Hematopoietic multipotent progenitor cell (in vitro differentiated cells): ENCODE results near the gene PFN1. TPM values are rescaled to one million over a fixed set of nuclear protein-coding genes. Genes with fewer than 3 reads are reported as not detected.
A peak's percentile ranks its signal among the peaks of the same experiment; 100 is the strongest.
"Not testable (repeated sequence)": the region's sequence is repeated elsewhere in the genome, so short reads cannot be mapped to it uniquely, and the experiment has no call there.

Experiments used
- DNase-seq, 3 donors: peaks; one replicate each; pipeline ENCODE4 v3.0.0-alpha.2; 2011 to 2015; ENCODE audit warnings: low read depth in 2 of 3, low spot score in 2 of 3
- total RNA-seq: library from RNA; depleted of rRNA; stranded (reverse); fragments of >200 nt; gene quantifications from one replicate; pipeline ENCODE4 v1.2.3, GENCODE V29; 2012

The PFN1 gene
- total RNA-seq, 1 donor, result 429 TPM

DNA sequence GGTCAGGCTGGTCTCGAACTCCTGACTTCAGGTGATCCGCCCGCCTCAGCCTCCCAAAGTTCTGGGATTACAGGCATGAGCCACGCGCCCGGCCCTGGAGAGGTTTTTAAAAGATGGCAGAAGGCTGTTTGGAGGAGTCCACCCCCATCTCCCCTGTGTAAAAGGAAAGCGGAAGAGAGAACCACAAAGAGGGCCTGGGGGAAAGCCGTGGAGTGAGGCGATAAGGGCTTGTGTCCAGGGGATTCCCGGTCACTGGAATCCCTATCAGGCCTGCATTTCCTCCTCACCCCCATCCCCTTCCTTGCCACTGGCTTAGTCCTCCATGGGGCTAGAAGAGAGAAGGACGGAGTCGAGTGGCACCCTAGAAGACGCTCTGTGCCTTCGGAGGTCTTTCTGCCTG, 16.4 kb downstream of the PFN1 start, which contains the start of gene GP1BA:
Gene GP1BA, plus strand, starts transcription at position 315 of the 400 bp plus-strand sequence. CDS start 328 bp downstream, outside the sequence.
- peak in 2 of 3 donors; percentile 41 to 57 for DNase-seq

DNA sequence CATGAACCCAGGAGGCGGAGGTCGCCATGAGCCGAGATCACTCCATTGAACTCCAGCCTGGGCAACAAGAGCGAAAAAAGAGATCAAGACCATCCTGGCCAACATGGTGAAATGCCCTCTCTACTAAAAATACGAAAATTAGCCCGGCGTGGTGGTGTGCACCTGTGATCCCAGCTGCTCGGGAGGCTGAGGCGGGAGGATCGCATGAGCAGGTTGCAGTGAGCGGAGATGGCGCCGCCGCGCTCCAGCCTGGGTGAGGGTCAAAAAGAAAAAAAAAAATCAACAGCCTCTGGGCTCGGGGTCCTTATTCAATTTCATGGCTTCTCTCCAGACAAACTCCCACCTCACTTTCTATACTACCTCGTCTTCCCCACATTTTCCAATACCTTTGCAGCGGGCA, 19.4 kb downstream of the PFN1 start:
- DNase-seq, result no peak

DNA sequence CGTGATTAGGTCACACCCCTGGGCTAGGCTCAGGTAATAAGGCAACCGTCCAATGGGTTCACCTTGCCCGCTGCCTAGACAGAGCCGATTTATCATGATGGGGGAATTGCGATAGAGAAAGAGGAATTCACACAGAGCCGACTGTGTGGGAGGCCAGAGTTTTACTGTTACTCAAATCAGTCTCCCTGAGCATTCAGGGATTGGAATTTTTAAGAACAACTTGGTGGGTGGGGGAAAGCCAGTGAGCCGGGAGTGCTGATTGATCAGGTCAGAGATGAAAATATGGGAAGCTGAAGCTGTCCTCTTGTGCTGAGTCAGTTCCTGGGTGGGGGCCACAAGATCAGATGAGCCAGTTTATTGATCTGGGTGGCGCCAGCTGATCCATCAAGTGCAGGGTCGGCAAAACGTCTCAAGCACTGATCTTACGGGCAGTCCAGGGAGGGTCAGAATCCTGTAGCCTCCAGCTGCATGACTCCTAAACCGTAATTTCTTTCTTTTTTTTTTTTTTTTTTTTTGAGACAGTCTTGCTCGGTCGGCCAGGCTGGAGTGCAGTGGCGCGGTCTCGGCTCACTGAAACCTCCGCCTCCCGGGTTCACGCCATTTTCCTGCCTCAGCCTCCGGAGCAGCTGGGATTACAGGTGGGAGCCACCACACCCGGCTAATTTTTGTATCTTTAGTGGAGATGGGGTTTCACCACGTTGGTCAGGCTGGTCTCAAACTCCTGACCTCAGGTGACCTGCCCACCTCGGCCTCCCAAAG, 21.6 kb downstream of the PFN1 start:
- not testable (repeated sequence) for DNase-seq

DNA sequence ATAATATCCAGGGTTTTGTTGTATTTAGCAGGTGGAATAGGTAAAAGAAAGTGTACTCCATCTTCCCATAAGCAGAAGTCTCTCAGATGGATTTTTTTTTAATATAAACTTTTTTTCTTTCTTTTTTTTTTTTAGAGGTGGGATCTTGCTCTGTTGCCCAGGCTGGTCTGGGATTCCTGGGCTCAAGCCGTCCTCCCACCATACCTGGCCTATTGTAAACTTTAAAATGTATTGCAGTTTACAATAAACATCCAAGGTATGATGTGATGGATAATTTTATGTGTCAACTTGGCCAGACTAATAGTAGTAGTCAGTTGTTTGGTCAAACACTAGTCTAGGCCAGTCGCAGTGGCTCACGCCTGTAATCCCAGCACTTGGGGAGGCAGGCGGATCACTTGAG, 27.0 kb downstream of the PFN1 start:
- DNase-seq, result no peak

DNA sequence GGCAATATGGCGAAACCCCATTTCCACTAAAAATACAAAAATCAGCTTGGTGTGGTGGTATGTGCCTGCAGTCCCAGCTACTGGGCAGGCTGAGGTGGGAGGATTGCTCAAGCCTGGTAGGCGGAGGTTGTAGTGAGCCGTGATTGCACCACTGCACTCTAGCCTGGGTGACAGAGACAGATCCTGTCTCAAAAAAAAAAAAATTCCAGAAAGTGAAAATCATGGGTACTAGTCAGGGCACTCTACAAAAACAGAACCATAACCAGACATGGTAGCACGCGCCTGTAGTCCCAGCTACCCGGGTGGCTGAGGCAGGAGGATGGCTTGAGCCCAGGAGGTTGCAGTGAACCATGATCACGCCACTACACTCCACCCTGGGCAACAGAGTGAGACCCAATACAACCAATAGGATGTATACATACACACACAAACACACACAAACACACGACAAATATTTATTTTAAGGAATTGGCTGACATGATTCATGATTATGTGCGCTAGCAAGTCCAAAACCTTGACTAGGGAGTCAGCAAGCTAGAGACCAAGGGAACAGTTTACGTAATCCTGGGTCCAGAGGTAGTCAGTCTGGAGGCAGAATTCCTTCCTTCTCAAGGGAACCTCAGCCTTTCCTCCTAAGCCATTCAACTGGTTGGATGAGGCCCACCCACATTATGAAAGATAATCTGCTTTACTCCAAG, 27.8 kb downstream of the PFN1 start:
- no peak for DNase-seq

DNA sequence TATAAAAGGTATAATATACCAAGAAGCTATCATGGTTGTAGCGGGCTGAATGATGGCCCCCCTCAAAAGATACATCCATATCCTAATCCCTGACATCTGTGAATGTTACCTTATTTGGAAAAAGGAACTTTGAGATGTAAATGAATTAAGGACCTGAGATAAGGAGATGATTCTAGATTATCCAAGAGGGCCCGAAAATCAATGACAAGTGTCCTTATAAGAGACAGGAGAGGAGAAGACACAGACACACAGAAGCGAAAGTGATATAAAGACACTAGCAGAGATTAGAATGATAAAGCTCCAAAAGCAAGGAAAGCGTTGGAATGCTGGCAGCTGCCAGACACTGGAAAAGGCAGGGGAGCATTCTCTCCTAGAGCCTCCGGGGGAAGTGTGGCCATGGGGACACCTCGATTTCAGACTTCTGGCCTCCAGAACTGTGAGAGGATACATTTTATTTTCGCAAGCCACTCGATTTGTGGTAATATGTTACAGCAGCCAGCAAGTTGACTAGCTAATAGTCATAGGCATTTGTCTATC, 28.8 kb downstream of the PFN1 start:
- no peak for DNase-seq

DNA sequence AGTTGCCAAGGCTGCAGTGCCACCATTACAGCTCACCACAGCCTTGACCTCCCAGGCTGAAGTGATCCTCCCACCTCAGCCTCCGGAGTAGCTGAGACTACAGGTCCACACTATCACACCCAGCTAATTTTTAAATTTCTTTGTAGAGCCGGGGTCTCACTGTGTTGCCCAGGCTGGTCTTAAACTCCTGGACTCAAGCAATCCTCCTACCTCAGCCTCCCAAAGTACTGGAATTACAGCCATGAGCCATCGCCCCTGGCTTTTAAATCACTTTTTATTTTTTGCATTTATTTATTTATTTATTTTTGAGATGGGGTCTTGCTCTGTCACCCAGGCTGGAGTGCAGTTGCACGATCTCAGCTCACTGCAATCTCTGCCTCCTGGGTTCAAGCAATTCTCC, 33.8 kb downstream of the PFN1 start:
- not testable (repeated sequence) for DNase-seq

DNA sequence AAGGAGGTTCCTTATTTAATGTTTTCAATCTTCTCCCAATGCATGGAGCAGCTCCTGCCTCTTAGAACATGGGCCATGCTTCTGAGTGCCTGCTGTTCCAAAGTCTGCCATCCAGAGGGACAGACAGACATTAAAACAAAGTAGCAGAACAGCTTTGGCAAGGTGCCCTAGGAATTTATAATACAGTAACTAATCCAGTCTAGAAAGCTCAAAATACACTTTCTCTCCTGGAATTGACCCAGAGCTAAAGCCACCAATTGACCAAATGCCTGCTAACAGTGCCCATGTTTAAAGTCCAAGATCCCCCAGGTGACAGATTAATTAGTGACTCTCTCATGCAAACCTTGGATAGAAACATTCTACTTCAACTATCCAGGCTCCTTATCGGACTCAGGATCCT, 34.3 kb downstream of the PFN1 start:
- no peak for DNase-seq

DNA sequence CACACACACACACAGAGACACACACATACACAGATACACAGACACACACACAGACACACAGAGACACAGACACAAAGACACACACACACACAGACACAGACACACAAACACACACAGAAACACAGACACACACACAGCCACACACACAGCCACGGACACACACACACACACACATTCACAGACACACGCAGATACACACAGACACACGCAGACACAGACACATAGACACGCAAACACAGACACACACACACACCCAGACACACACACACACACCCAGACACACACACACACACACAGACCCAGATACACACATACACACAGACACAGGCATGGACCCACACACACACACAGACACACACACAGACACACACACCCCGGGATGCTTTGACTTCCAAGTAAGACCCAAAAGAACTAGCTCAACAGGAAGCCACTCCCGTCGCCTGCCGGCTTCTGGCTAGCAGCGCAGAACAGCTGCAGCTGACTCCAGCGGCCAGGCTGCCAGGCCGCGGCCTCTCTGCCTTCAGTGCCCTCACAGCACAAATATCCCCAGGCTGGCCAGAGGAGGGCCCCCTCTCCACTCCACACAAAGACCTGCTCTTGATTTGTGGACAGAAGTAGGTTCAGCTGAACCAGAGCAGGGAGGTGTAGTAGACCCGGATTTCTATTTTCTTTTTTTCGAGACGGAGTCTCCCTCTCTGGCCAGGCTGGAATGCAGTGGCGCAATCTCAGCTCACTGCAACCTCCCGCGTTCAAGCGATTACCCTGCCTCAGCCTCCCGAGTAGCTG, 39.4 kb downstream of the PFN1 start:
- DNase-seq, result peak in 2 of 3 donors; percentile 90 to 93

DNA sequence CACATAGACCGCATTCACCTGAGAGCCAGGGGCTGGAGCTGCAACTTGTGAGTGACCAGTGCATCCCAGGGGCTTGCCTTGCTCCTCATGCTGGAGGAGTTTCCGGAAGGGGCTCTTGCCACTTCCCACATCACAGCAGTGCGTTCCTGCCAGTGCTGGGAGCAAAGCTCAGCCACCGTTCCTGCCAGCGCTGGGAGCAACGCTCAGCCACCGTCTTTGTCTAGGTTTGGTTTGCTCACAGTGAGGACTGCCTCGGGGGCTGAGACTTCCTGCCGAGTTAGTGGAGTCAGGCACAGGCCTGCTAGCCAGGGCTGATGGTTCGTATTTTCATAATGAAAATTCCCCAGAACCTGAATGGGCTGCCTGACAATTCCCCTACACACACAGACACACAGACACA, 40.0 kb downstream of the PFN1 start:
- no peak for DNase-seq

DNA sequence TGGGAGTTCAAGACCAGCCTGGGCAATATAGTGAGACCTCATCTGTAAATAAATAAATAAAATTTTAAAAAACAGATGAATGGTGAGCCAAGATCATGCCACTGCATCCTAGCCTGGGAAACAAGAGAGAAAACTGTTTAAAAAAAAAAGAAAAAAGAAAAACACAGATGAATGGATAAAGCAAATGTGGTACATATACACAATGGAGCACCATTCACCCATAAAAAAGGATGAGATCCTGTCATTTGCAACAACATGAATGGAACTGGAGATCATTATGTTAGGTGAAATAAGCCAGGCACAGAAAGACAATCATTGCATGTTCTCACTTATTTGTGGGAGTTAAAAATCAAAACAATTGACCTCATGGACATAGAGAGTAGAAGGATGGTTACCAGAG, 41.7 kb downstream of the PFN1 start:
- not testable (repeated sequence) for DNase-seq

DNA sequence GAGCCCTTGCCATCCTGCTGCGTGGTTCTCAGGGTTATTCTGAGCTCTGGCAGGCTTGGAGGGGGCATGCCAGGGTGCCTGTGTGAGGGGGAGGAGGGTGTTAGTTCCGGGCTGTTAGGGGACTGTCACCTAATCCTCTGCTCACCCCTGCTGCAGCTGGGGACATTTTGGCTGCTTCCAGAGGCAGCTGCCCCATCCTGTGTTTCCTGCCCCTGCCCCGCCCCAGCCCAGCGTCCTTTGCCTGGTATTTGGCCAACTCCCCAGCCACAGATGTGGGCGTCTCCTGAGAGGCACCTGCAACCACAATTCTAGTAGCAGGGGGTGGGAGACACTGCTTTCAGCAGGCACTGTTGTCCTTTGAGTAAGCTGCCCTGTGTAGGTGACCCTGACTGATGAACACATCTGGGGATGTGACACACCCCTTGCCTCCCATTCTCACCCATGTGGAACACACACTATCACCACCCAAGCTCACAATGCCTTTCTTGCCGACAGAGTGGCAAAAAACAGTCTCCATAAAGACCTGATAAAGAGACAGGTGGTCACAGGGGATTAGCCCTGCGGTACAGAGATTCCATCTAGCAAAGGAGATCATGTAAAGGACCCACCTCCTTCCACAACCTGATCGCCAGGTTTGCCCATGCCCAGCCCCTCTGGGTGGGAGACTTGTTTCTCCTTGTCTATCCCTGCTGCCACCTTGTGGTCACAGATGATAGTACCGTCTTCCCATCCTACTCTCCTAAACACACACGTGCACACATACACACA, 45.1 kb downstream of the PFN1 start, which contains the start of gene CHRNE:
Gene CHRNE, minus strand, starts transcription at position 48 of the 768 bp plus-strand sequence. Its CDS starts 35 bp downstream, at position 13.
- peak in 2 of 3 donors; percentile 79 to 85 for DNase-seq

DNA sequence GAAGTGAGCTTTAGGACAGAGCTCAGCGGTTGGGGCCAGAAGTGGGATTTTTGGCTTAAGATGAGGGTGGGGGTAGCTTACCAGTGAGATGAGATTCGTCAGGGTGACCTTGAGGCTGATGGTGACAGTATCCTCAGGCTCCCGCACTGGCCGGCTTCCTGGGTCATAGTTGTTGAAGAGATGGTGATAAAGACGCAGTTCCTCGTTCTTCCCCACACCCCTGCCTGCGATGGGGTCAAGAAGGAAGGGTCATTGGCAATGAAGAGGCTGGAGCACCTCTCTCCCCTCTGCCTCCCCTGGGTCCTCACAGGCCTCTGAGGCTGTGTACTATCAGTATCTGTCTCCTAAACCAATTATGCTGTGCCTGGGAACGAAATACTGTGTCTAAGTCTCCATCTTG, 45.8 kb downstream of the PFN1 start:
- no peak for DNase-seq

DNA sequence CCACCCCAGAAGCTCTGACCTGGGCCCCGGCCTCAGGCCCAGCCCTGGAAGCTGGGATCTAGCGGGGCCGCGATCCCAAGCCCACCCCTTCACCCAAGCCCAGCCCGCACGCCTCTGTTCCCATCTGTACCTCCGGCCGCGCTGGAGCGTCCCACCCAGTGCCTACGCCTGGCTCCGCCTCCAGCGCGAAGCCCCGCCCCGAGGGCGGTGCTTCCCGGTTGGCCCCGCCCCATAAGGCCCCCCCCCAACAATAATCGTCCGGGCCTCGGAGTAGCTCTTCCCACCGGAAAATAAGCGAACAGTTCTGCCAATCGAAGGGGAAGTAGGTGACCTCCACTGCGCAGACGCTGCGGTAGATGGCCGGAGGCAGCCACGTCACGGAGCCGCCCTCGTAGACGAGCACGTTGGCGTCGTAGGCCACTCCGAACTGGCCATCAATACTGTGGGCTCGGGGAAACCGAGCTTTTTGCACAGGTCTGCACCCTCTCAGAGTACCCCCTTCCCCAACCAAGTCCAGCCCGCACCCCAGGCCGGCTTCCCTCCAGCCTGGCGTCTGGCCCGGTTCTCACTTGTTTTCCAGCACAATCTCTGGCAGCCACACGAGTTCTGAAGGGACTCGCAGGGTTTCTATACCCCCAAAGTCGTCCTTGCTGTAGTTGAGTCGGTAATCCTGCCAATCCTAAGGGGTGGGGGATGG, 46.5 kb downstream of the PFN1 start:
- peak in 2 of 3 donors; percentile 44 to 47 for DNase-seq

DNA sequence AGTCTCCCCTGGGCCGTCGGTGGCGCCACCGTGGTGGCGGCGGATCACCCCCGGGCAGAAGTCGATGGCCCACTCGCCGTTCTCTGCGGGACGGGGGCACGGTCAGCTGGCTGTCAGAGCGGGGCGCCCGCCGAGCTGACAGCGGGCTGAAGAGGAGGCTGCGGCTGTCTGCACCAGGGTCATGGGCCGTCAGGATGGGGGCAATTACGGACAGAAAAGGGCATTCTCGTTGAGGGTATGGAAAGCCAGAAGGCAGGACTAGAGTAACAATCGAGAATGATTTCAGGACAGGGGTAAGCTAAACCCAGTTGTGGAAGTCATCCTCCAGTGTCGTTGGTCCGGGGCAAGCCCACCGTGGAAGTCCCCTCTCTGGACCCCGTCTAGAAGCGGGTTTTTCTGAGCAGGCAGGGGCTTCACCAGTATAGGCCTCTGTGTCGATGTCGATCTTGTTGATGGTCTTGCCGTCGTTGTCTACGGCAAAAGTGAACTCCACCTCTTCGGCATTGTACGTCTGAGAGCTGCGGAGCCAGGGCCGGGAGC, 47.2 kb downstream of the PFN1 start:
- DNase-seq, result peak in 1 of 3 donors; percentile 19

DNA sequence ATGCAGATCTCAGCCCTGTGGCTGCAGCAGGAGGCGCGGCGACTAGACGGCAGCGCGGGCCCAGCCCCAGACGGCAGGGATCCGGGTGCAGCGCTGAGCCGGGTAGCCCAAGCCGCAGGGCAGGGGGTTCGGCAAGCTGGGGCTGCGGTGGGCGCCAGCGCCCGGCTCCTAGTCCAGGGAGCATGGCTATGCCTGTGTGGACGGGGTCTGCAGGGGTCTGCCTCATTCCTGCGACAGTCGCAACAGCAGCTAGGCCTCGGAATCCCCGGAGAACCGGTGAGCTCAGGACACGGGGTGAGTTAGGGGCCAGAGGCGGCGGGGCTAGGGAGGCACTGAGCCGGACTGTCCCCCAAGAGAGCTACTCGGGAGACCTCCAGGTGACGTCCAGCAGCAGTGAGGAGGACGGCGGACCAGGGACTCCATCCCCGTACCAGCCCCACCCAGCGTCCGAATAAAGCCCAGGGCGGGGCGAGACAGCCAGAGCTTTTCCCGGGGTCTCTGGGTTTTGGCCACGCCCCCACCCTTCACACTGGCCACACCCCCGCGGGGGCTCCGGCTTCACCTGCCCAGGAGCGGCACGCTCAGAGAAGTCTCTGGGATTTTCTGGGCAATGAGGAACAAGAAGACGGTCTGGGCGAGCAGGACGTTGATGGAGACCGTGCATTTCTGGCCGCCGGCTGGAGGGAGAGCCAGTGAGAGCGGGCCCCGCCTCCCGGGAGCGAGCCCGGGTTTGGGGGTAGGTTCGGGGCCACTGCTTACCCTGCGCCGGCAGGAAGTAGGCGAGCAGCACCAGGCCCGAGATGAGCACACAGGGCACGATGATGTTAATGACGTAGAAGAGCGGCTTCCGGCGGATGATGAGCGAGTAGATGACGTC, 47.9 kb downstream of the PFN1 start:
- DNase-seq, result peak in 2 of 3 donors; percentile 81 to 85

DNA sequence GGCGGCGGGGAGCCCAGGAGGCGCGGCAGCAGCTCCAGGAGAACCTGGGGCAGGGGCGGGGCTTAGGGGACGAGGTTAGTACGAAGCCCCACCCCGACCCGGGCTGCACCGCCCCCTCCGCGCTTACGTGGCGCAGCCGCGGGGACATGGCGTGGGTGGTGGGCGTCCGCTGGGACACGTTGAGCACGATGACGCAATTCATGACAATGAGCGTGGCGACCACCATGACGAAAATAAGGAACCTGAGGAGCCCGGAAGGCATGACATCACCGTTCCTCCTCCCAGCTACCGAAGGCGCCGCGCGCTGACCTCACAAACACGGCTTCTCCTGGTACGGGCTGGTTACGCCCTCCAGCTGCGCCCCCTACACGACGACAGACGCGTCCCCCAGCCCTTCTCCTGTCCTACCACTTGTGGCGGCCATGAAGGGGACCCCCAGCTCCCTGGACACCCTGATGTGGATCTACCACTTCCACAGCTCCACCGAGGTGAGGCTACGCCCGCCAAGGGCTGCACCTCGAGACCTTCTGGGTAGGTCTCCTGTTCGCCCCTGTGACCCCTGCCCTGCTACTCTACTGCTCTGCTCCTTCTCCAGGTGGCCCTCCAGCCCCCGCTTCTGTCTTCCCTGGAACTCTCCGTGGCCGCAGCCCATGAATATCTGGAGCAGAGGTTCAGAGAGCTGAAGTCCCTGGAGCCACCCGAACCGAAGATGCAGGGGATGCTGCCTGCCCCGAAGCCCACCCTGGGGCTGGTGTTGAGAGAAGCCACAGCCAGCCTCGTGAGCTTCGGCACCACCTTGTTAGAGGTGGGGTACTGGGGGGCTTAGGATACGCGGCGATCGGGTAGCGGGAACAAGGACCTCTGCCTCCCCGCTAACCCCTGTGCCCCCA, 48.7 kb downstream of the PFN1 start, which contains the start of gene C17orf107:
Gene C17orf107, plus strand, starts transcription at position 196 of the 890 bp plus-strand sequence. Its CDS starts 227 bp downstream, at position 423.
- DNase-seq, result peak; percentile 76 to 98 (median 97)
